HepG2 (cell line): ENCODE measurements around the gene GRM4. TPM values are rescaled to one million over a fixed set of nuclear protein-coding genes. Genes with fewer than 3 reads are reported as not detected.

Experiments used
- ATAC-seq: fragments of 200-7000 bp; cut with Tn5 transposase; 3 replicates; pipeline ENCODE4 v1.9.1; 2020; ENCODE audit warnings: mild to moderate bottlenecking, moderate library complexity
- BruUV-seq: library from RNA; stranded (reverse); fragments of 400-500 nt; replicated peaks from 2 replicates; lab custom pipeline; 2021; lab: Mats Ljungman, UMichigan
- CTCF ChIA-PET: fragments of 300-600 bp; formaldehyde crosslinking; extraction: SDS; loops from one replicate; lab custom pipeline; 2021; ENCODE audit warnings: low total read pairs, inconsistent platforms, low intra/inter-chr PET ratio; lab: Yijun Ruan, JAX
- POLR2A ChIA-PET: fragments of 350-600 bp; sonication (Branson Sonifier 250); formaldehyde crosslinking; loops from one replicate; lab custom pipeline; 2020; ENCODE audit warnings: antibody characterized with exemption, inconsistent platforms; lab: Yijun Ruan, JAX
- DNase-seq: peaks from one replicate; pipeline ENCODE4 v3.0.0-alpha.2; 2015; ENCODE audit warnings: low spot score
- FAIRE-seq: peaks from 3 replicates; lab custom pipeline; 2011; peaks lifted over from hg19 to GRCh38; lab: Jason Lieb, UNC
- H2AFZ ChIP-seq: one replicate; pipeline ENCODE4 v1.6.1; 2011; ENCODE audit warnings: low read length, inconsistent platforms
- H3K27ac ChIP-seq: fragments of 300-600 bp; 3 replicates; pipeline ENCODE4 v1.8.0; 2011; ENCODE audit warnings: mixed run types, mild to moderate bottlenecking, mixed read lengths, low read length, inconsistent platforms; ENCODE audit not compliant: insufficient read depth; ENCODE audit errors: extremely low read length
- H3K27me3 ChIP-seq, 2 experiments: fragments of 200-600 bp in 1 of 2; 2 replicates in 1 of 2; 3 replicates in 1 of 2; pipeline versions ENCODE4 v1.6.0 to v1.8.0; 2011; ENCODE audit warnings: low read length in 2 of 2, mild to moderate bottlenecking in 2 of 2, moderate library complexity in 2 of 2, inconsistent platforms in 1 of 2; ENCODE audit not compliant: insufficient read depth in 2 of 2, control insufficient read depth in 1 of 2
- H3K36me3 ChIP-seq, 2 experiments: fragments of 200-600 bp in 1 of 2; replicated peaks in 1 of 2; 2 replicates in 1 of 2; 3 replicates in 1 of 2; pipeline versions ENCODE4 v1.5.1 to v1.8.0; 2011; ENCODE audit warnings: low read length in 2 of 2, inconsistent platforms in 1 of 2; ENCODE audit not compliant: insufficient read depth in 2 of 2, control insufficient read depth in 1 of 2
- H3K4me1 ChIP-seq: 2 replicates; pipeline ENCODE4 v1.5.1; 2012; ENCODE audit warnings: low read length, inconsistent platforms; ENCODE audit not compliant: insufficient read depth
- H3K4me2 ChIP-seq: 2 replicates; pipeline ENCODE4 v1.6.0; 2011; ENCODE audit warnings: low read depth, low read length, inconsistent platforms
- H3K4me3 ChIP-seq, 3 experiments: fragments of 200-600 bp in 1 of 3; sonication (generic), shearing (Covaris generic) in 1 of 3; replicated peaks in 1 of 3; 2 replicates each; pipeline ENCODE4 v1.5.1; 2011 to 2016; ENCODE audit warnings: low read length in 3 of 3, inconsistent platforms in 2 of 3, low read depth in 2 of 3, mild to moderate bottlenecking in 2 of 3, control low read depth in 1 of 3, mixed read lengths in 1 of 3; ENCODE audit not compliant: insufficient read depth in 1 of 3
- H3K79me2 ChIP-seq: one replicate; pipeline ENCODE4 v1.6.1; 2011; ENCODE audit warnings: low read length, inconsistent platforms; ENCODE audit not compliant: insufficient read depth
- H3K9ac ChIP-seq: 2 replicates; pipeline ENCODE4 v1.6.0; 2011; ENCODE audit warnings: mild to moderate bottlenecking, low read depth, low read length, inconsistent platforms; ENCODE audit not compliant: insufficient read depth
- H3K9me3 ChIP-seq: 2 replicates; pipeline ENCODE4 v1.5.1; 2012; ENCODE audit warnings: mild to moderate bottlenecking, low read length
- H4K20me1 ChIP-seq: 2 replicates; pipeline ENCODE4 v1.6.0; 2011; ENCODE audit warnings: inconsistent platforms, mild to moderate bottlenecking, low read length, moderate library complexity; ENCODE audit not compliant: insufficient read depth
- ATAD3A ChIP-seq: sonication (generic); formaldehyde crosslinking; IDR thresholded peaks from 2 replicates; pipeline ENCODE4 v1.4.0; 2020; ENCODE audit warnings: missing genetic modification reagents
- SRSF4 ChIP-seq: fragments of 200-400 bp; formaldehyde crosslinking; IDR thresholded peaks from one replicate; pipeline ENCODE4 v1.6.1; 2018; ENCODE audit warnings: mild to moderate bottlenecking, low read depth, low read length, moderate library complexity; ENCODE audit not compliant: poor library complexity, severe bottlenecking
- STAG1 ChIP-seq: sonication (generic); formaldehyde crosslinking; IDR thresholded peaks from 2 replicates; pipeline ENCODE4 v1.4.0; 2020; ENCODE audit warnings: missing genetic modification reagents
- SYNCRIP ChIP-seq: fragments of 200-400 bp; formaldehyde crosslinking; IDR thresholded peaks from 2 replicates; pipeline ENCODE4 v1.6.1; 2018; ENCODE audit warnings: mild to moderate bottlenecking, low read depth, low read length; ENCODE audit not compliant: insufficient read depth
- ZNF430 ChIP-seq: sonication (generic); formaldehyde crosslinking; IDR thresholded peaks from 2 replicates; pipeline ENCODE4 v1.9.0; 2021; ENCODE audit warnings: mild to moderate bottlenecking, missing genetic modification reagents
- ZNF674 ChIP-seq: sonication (generic); formaldehyde crosslinking; IDR thresholded peaks from 2 replicates; pipeline ENCODE4 v1.5.0; 2020; ENCODE audit warnings: low read depth, mild to moderate bottlenecking, missing genetic modification reagents
- ZNF746 ChIP-seq: sonication (generic); formaldehyde crosslinking; IDR thresholded peaks from 2 replicates; pipeline ENCODE4 v1.8.0; 2022; ENCODE audit warnings: mild to moderate bottlenecking, missing genetic modification reagents
- ZNF766 ChIP-seq: sonication (generic); formaldehyde crosslinking; IDR thresholded peaks from 2 replicates; pipeline ENCODE4 v1.5.0; 2020; ENCODE audit warnings: missing genetic modification reagents, borderline replicate concordance
- WGBS: methylation state at CpG from one replicate; pipeline ENCODE4 v1.1.6; 2017; ENCODE audit warnings: low lambda C conversion rate; 5-methylcytosine and 5-hydroxymethylcytosine counted together
- in situ Hi-C: cut with HindIII; loops from 2 replicates; pipeline ENCODE4 v1.10.0; 2017; ENCODE audit warnings: low pct_unique_long_range_greater_than_20kb; ENCODE audit not compliant: extremely low pct_ligation_motif_present
- intact Hi-C: fragments of 100-400 bp; cut with micrococcal nuclease; formaldehyde crosslinking; loops from one replicate; pipeline ENCODE4 v1.10.0; 2022; ENCODE audit not compliant: unreplicated experiment
- polyA plus RNA-seq, 8 experiments: library from polyadenylated mRNA; depleted of rRNA in 3 of 8; stranded (reverse) in 7 of 8; unstranded in 1 of 8; fragments of >200 nt; fragmentation: Illumina TruSeq in 4 of 8; extraction: Trizol in 4 of 8; gene quantifications; 2 replicates each; pipeline versions ENCODE4 v1.2.1 to v1.2.3, GENCODE V29; 2011 to 2016; ENCODE audit warnings: low read depth in 4 of 8, missing spikeins in 1 of 8, mixed read lengths in 1 of 8; ENCODE audit not compliant: insufficient read depth in 1 of 8
- total RNA-seq, 5 experiments: library from RNA; depleted of rRNA; stranded (reverse); fragments of >200 nt; fragmentation: Illumina TruSeq; extraction: Trizol; gene quantifications; 2 replicates each; pipeline ENCODE4 v1.2.3, GENCODE V29; 2016; ENCODE audit warnings: low read depth in 1 of 5
- TF ChIP-seq, protein P1 (sequence below): sonication (generic); formaldehyde crosslinking; IDR thresholded peaks from 2 replicates; pipeline ENCODE4; 2020; ENCODE audit warnings: missing genetic modification reagents, mild to moderate bottlenecking, borderline replicate concordance
- TF ChIP-seq, protein P2 (sequence below): sonication (generic); formaldehyde crosslinking; IDR thresholded peaks from 2 replicates; pipeline ENCODE4 v1.5.1; 2020; ENCODE audit warnings: missing genetic modification reagents, mild to moderate bottlenecking, borderline replicate concordance
- TF ChIP-seq, protein P3 (sequence below): sonication (generic); formaldehyde crosslinking; IDR thresholded peaks from 2 replicates; pipeline ENCODE4 v1.4.0; 2020; ENCODE audit warnings: missing genetic modification reagents
- TF ChIP-seq, protein P4 (sequence below): sonication (generic); formaldehyde crosslinking; IDR thresholded peaks from 2 replicates; pipeline ENCODE4 v1.4.0; 2020; ENCODE audit warnings: missing genetic modification reagents, mild to moderate bottlenecking, borderline replicate concordance

The GRM4 gene
- total and polyA plus RNA-seq, 2 of the 13 experiments (the other 11 are each of a cell fraction or from before 2014, with no cell fraction given) = not detected

DNA sequence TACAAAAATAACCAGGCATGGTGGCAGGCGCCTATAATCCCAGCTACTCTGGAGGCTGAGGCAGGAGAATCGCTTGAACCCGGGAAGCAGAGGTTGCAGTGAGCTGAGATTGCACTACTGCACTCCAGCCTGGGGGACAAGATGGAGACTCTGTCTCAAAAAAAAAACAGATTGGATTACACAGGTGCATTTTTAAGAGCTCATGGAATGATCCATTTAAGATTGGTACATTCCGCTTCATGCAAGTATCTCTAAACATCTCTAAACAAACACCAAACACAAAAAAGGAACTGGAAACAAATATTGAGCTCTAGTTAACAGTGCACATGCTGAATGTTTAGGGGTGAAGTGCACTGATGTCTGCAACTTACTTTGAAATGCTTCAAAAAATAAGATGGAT is 154.3 kb downstream of the GRM4 start:
- ATAC-seq (no peak), DNase-seq (no peak), FAIRE-seq (no peak)
- Histone ChIP-seq H3K4me3 (no peak overlapping the region), H4K20me1 (peaks cover 7% of the 10 kb centered on the region; the same call in 1 of the 2 replicates), H3K9ac (no peak overlapping the region), H3K36me3 (no peaks in the 10 kb centered on the region), H3K4me1 (peaks cover 40% of the 10 kb centered on the region), H3K9me3 (peaks cover 3% of the 10 kb centered on the region; the same call in 1 of the 2 replicates), H2AFZ (no peak overlapping the region), H3K79me2 (no peaks in the 10 kb centered on the region), H3K4me2 (no peak overlapping the region), H3K27ac (no peak overlapping the region), H3K27me3 (peaks cover 11 to 74% of the 10 kb centered on the region in 2 experiments; a peak in 4 of 5 replicates)
- intact Hi-C loops (no loop called here), in situ Hi-C loops (no loop called here)
- BruUV-seq = no TSS peak
- POLR2A ChIA-PET = no interaction called here
- CTCF ChIA-PET = no interaction called here
- WGBS = 85% methylated on average over 4 of the region's 4 CpGs
- TF ChIP-seq, protein P1, sequence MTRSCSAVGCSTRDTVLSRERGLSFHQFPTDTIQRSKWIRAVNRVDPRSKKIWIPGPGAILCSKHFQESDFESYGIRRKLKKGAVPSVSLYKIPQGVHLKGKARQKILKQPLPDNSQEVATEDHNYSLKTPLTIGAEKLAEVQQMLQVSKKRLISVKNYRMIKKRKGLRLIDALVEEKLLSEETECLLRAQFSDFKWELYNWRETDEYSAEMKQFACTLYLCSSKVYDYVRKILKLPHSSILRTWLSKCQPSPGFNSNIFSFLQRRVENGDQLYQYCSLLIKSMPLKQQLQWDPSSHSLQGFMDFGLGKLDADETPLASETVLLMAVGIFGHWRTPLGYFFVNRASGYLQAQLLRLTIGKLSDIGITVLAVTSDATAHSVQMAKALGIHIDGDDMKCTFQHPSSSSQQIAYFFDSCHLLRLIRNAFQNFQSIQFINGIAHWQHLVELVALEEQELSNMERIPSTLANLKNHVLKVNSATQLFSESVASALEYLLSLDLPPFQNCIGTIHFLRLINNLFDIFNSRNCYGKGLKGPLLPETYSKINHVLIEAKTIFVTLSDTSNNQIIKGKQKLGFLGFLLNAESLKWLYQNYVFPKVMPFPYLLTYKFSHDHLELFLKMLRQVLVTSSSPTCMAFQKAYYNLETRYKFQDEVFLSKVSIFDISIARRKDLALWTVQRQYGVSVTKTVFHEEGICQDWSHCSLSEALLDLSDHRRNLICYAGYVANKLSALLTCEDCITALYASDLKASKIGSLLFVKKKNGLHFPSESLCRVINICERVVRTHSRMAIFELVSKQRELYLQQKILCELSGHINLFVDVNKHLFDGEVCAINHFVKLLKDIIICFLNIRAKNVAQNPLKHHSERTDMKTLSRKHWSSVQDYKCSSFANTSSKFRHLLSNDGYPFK (CRISPR knock-in tag) = no peak
- TF ChIP-seq ATAD3A (CRISPR knock-in tag) (no peak), SRSF4 (no peak), SYNCRIP (no peak), ZNF674 (CRISPR knock-in tag) (no peak), ZNF746 (no peak), ZNF430 (CRISPR knock-in tag) (no peak), ZNF766 (CRISPR knock-in tag) (no peak), STAG1 (CRISPR knock-in tag) (no peak)
- TF ChIP-seq, protein P2, sequence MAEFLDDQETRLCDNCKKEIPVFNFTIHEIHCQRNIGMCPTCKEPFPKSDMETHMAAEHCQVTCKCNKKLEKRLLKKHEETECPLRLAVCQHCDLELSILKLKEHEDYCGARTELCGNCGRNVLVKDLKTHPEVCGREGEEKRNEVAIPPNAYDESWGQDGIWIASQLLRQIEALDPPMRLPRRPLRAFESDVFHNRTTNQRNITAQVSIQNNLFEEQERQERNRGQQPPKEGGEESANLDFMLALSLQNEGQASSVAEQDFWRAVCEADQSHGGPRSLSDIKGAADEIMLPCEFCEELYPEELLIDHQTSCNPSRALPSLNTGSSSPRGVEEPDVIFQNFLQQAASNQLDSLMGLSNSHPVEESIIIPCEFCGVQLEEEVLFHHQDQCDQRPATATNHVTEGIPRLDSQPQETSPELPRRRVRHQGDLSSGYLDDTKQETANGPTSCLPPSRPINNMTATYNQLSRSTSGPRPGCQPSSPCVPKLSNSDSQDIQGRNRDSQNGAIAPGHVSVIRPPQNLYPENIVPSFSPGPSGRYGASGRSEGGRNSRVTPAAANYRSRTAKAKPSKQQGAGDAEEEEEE (CRISPR knock-in tag) = no peak
- TF ChIP-seq, protein P3, sequence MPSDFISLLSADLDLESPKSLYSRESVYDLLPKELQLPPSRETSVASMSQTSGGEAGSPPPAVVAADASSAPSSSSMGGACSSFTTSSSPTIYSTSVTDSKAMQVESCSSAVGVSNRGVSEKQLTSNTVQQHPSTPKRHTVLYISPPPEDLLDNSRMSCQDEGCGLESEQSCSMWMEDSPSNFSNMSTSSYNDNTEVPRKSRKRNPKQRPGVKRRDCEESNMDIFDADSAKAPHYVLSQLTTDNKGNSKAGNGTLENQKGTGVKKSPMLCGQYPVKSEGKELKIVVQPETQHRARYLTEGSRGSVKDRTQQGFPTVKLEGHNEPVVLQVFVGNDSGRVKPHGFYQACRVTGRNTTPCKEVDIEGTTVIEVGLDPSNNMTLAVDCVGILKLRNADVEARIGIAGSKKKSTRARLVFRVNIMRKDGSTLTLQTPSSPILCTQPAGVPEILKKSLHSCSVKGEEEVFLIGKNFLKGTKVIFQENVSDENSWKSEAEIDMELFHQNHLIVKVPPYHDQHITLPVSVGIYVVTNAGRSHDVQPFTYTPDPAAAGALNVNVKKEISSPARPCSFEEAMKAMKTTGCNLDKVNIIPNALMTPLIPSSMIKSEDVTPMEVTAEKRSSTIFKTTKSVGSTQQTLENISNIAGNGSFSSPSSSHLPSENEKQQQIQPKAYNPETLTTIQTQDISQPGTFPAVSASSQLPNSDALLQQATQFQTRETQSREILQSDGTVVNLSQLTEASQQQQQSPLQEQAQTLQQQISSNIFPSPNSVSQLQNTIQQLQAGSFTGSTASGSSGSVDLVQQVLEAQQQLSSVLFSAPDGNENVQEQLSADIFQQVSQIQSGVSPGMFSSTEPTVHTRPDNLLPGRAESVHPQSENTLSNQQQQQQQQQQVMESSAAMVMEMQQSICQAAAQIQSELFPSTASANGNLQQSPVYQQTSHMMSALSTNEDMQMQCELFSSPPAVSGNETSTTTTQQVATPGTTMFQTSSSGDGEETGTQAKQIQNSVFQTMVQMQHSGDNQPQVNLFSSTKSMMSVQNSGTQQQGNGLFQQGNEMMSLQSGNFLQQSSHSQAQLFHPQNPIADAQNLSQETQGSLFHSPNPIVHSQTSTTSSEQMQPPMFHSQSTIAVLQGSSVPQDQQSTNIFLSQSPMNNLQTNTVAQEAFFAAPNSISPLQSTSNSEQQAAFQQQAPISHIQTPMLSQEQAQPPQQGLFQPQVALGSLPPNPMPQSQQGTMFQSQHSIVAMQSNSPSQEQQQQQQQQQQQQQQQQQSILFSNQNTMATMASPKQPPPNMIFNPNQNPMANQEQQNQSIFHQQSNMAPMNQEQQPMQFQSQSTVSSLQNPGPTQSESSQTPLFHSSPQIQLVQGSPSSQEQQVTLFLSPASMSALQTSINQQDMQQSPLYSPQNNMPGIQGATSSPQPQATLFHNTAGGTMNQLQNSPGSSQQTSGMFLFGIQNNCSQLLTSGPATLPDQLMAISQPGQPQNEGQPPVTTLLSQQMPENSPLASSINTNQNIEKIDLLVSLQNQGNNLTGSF (CRISPR knock-in tag) = no peak
- TF ChIP-seq, protein P4, sequence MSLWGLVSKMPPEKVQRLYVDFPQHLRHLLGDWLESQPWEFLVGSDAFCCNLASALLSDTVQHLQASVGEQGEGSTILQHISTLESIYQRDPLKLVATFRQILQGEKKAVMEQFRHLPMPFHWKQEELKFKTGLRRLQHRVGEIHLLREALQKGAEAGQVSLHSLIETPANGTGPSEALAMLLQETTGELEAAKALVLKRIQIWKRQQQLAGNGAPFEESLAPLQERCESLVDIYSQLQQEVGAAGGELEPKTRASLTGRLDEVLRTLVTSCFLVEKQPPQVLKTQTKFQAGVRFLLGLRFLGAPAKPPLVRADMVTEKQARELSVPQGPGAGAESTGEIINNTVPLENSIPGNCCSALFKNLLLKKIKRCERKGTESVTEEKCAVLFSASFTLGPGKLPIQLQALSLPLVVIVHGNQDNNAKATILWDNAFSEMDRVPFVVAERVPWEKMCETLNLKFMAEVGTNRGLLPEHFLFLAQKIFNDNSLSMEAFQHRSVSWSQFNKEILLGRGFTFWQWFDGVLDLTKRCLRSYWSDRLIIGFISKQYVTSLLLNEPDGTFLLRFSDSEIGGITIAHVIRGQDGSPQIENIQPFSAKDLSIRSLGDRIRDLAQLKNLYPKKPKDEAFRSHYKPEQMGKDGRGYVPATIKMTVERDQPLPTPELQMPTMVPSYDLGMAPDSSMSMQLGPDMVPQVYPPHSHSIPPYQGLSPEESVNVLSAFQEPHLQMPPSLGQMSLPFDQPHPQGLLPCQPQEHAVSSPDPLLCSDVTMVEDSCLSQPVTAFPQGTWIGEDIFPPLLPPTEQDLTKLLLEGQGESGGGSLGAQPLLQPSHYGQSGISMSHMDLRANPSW = no peak
